SK-N-DZ (cell line): ENCODE data around the gene MDM2.
"Not testable (repeated sequence)": the region's sequence is repeated elsewhere in the genome, so short reads cannot be mapped to it uniquely, and the experiment has no call there.

ENCODE experiments used
- DNase-seq: peaks from one replicate; pipeline ENCODE4 v3.0.0-alpha.2; 2015; ENCODE audit warnings: low spot score

The MDM2 gene

DNA sequence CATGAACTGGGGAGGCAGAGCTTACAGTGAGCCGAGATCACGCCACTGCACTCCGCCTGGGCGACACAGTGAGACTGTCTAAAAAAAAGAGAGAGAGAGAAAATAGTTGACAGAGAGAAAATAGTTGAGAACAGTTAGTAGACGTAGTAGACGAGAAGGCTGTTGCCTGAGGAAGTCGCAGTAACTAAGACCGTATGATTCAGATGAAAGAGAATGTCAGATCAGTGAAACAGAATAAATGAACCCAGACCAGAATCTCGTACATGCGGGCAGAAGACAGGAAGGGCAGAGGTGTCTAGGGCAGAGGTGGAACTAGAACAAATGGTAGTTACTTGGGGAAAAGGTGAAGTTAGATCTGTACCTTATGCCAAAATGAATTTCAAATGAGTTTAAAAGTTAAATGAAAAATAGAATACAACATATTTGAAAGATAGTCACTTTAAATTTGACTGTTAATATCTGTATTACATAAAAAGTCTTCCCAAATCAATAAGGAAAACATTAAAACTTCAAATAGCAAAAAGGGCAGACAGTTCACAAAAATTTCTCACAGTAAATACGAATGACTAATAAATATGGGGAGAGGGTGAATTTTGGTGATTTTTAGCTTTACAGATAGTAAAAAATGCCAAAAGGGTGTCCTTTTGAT lies 17.7 kb downstream of the MDM2 start:
- DNase-seq = no peak

DNA sequence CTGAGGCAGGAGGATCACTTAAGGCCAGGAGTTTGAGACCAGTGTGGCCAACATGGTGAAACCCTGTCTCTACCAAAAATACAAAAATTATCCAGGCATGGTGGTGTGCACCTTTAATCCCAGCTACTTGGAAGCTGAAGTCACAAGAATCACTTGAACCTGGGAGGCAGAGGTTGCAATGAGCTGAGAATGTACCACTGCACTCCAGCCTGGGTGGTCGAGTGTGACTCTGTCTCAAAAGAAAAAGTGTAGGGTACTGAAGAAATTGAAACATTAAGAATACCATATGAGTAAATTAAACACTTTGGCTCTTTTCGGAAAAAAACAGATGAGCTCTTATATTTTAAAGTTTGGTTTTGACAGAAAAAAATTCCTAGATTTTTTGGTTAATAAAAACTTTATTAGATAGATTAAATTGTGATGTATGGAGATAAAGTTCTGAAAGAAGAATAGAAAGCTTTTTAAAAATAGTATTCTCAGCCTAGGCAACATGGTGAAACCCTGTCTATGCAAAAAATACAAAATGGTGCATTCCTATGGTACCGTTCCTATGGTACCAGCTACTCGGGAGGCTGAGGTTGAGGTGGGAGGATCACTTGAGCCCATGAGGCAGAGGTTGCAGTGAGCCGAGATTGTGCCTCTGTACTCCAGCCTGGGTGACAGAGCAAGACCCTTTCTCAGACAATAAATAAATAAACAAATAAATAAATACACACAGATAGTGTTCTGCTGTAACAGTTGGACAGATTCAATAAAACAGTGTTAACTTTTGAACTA lies 20.1 kb downstream of the MDM2 start:
- DNase-seq = no peak

DNA sequence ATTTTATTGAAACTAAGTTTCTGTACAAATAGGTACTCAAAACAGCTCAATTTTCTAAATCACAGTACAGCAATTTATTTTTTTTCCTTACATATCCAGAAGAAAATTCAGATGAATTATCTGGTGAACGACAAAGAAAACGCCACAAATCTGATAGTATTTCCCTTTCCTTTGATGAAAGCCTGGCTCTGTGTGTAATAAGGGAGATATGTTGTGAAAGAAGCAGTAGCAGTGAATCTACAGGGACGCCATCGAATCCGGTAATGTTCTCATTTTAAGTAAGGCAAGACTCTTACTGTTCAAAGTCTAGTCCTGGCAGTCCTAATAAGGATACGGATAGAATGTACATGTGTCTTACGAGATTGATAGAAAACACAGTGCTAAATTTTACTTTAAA lies 20.7 kb downstream of the MDM2 start:
- no peak for DNase-seq

DNA sequence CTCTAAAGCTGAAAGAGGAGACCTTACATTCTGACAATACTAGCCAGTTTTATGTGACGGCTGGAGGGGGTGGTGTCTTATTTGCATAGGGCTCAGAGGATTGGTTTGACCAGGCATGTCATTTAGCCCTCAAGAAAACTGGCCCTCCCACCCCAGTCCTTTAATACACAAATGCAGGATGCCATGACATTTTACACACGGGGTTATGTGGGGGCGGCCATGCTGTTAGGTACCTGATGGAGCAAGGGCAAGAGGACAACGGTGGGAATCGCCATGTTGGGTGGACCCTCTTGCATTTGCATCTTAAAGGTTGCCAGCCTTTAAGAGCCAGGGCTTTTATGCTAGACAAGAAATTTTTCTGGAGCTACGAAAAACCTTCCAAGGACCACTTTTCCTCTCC lies 23.3 kb downstream of the MDM2 start:
- no peak for DNase-seq

DNA sequence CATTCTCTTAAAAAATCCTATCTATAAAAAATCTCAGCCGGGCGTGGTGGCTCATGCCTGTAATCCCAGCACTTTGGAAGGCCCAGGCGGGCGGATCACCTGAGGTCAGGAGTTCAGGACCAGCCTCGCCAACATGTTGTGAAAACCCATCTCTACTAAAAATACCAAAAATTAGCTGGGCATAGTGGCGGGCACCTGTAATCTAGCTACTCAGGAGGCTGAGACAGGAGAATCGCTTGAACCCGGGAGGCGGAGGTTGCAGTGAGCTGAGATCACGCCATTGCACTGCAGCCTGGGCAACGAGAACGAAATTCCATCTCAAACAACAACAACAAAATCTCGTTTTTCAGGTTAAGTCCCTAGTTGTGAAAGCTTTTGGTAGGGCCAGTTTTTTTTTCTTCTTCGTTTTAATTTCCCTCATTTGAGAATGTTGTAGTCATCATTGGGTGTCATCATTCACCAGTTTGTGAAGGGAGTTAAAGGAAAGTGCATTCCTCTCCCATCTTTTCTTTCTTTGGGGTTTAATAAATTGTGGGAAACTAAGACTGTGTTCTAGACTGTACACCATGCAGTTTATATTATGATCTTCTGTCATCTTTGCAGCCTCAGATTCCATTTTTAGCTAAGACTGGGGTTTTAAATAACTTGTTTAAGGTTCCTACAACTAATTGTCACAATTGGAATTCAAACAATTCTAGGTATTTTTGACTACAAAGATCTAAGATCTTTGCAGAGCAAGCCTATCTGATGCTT lies 23.9 kb downstream of the MDM2 start:
- DNase-seq = no peak

DNA sequence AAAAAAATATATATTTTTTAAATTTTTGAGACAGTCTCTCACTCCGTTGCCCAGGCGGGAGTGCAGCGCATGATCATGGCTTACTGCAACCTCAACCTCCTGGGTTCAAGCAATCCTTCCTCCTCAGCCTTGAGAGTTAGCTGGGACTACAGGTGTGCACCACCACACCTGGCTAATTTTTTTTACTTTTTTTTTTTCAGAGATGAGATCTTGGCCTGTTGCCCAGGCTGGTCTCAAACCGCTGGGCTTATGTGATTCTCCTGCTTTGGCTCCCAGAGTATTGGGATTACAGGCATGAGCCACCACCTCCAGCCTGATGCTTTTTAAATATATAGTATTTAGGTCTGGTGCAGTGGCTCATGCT lies 24.5 kb downstream of the MDM2 start:
- no peak for DNase-seq

- DNase-seq = no peak
These were observed 25.5 kb downstream of the MDM2 start for GRCh38 chr12:68833508-68833907.

DNA sequence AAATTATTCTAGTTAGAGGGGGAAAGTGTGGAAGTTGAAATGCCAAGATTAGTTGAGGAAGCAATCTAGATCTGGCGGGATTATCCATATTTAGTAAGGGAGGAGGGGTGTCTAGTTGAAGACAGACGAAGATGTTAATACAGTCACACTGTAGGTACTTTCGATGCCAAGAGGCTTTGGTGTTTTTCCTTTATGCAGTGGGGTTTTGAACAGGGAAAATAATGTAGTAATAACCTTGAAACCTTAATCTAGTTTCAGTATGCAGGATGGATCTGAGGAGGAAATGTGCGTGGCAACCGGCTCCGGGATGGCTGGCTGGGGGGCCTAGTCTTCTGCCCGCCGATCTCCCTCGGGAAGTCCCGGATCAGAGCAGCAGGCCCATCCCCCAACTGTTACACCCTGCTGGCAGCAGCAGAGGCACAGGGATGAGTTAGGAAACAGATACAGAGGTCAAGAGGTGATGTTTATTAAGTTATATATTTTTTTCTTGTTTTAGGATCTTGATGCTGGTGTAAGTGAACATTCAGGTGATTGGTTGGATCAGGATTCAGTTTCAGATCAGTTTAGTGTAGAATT lies 27.4 kb downstream of the MDM2 start:
- DNase-seq = peak; percentile 66

- no peak for DNase-seq
These were observed 29.2 kb downstream of the MDM2 start for GRCh38 chr12:68837215-68837614.

- DNase-seq = no peak
These were observed 30.3 kb downstream of the MDM2 start for GRCh38 chr12:68838046-68838886.

DNA sequence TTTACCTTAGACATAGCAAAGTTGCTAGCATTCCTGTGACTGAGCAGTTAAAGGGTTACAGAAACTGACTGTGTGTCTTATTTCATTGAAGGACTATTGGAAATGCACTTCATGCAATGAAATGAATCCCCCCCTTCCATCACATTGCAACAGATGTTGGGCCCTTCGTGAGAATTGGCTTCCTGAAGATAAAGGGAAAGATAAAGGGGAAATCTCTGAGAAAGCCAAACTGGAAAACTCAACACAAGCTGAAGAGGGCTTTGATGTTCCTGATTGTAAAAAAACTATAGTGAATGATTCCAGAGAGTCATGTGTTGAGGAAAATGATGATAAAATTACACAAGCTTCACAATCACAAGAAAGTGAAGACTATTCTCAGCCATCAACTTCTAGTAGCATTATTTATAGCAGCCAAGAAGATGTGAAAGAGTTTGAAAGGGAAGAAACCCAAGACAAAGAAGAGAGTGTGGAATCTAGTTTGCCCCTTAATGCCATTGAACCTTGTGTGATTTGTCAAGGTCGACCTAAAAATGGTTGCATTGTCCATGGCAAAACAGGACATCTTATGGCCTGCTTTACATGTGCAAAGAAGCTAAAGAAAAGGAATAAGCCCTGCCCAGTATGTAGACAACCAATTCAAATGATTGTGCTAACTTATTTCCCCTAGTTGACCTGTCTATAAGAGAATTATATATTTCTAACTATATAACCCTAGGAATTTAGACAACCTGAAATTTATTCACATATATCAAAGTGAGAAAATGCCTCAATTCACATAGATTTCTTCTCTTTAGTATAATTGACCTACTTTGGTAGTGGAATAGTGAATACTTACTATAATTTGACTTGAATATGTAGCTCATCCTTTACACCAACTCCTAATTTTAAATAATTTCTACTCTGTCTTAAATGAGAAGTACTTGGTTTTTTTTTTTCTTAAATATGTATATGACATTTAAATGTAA lies 31.5 kb downstream of the MDM2 start:
- DNase-seq = no peak

DNA sequence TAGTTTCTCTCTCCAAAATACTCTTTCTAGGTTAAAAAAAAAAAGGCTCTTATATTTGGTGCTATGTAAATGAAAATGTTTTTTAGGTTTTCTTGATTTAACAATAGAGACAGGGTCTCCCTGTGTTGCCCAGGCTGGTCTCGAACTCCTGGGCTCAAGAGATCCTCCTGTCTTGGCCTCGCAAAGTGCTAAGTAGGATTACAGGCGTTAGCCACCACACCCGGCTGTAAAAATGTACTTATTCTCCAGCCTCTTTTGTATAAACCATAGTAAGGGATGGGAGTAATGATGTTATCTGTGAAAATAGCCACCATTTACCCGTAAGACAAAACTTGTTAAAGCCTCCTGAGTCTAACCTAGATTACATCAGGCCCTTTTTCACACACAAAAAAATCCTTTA lies 33.2 kb downstream of the MDM2 start:
- DNase-seq = not testable (repeated sequence)

GRCh38 chr12:68841717-68842116 lies 33.7 kb downstream of the MDM2 start:
- no peak for DNase-seq

- DNase-seq = no peak
These were observed 34.1 kb downstream of the MDM2 start for GRCh38 chr12:68842123-68842522.

DNA sequence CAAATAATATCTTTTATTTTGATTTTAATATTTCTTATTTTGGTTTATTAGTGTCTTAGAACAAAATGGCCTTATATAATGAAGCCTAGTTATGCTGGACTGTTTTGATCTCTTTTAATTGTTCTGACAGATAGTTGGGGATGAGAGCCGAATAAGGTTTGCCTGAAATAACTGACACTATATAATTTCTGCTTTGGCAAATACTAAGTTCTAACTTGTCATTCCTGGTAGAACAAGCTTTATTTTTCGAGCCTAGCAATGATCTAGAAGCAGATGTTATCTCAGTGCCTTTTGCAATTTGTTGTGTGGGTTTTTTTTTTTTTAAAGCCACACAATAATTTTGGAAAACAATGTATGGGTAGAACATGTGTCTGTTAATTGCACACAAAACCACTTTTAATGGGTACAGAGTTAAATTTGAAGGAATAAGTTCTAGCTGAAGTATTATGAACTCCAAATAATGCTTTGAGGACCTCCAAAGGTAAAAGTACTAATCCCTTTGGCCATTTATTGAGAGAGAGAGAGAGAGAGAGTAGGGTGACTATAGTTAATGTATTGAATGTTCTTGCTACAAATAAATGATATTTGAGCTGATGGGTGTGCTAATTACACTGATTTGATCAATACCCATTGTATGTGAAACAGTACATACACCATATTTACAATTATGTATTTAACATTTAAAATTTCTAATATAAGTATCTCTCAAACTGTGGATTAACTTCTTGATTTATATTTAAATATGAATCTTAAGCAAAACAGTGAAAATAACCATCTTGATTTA lies 35.0 kb downstream of the MDM2 start:
- DNase-seq = no peak

- no peak for DNase-seq
These were observed 36.4 kb downstream of the MDM2 start for GRCh38 chr12:68844318-68844745.

DNA sequence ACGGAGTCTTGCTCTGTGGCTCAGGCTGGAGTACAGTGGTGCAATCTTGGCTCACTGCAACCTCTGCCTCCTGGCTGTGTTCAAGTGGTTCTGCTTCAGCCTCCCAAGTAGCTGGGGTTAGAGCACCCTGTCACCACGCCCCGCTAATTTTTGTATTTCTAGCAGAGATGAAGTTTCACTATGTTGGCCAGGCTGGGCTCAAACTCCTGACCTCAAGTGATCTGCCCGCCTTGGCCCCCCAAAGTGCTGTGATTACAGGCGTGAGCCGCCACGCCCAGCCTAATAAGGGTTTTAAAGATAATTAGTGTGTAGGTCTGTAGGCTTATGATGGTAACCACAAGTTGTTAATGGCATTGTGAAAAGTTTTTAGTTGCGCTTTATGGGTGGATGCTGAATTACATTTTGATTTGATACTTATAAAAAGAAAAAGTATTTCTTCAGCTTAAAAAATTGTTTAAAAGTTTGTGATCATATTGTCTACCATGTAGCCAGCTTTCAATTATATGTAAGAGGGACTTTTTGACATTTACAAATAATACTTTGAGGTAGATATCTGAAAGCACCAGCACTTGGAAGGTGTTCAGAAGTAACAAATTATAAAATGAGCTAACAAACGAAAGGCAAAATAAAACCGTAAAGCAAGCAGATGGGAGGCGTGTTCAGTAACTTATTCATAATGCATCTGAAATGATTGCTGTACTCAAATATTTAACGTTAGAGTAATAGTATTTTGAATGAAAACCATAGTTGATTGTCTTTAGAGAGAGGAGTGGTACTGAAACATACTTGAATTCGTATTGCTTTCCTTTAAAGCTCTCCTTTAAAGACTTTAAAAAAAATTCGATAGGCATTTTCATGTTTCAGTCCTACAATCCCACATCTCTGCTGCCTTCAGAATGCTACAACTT lies 37.1 kb downstream of the MDM2 start:
- no peak for DNase-seq

GRCh38 chr12:68846811-68847210 lies 38.8 kb downstream of the MDM2 start:
- no peak for DNase-seq
